NCI-H1417 treated with DMSO at 0.1 percent for 48 hours (cell line): ENCODE results near the gene CFAP77.
"Not testable (repeated sequence)": the region's sequence is repeated elsewhere in the genome, so short reads cannot be mapped to it uniquely, and the experiment has no call there.

Source experiments
- DNase-seq: peaks from one replicate; lab custom pipeline; 2025; lab: John Stamatoyannopoulos, UW

CFAP77 gene

DNA sequence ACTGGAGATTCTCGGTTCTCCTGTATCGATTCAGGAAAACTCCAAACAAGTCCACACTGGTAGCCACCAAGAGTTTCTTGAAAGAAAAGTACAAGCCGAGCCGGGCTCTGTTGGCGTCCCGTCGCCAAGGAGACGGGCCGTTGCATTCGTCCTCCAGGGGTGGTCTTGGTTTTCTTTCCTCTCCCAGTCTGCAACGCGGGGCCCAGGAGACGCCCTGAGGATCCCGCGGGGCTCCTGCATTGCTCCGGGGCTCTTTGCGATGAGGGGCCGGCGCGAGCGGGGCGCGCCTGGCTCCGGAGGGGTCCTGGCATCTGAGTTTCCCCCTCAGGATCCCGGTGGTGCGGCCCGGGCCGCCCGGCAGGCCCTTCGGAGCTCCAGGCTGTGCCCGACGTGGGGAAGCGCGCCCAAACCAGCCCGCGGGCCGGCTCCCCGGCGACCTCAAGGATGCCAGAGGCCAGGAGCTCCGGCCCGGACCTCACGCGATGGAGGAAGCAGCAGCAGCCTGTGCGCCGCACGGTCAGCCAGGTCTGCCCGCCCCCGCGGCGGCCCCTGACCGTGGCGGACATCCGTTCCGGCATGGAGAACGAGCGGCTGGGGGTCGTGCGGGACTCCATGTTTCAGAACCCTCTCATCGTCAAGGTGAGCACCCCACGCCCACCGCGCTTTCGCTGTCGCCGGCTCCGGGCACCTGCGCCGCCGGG, at the start of gene CFAP77:
CFAP77 (plus strand) TSS at position 384 of the 701 bp plus-strand sequence; CDS start at position 445, 61 bp downstream.
- DNase-seq = no peak

DNA sequence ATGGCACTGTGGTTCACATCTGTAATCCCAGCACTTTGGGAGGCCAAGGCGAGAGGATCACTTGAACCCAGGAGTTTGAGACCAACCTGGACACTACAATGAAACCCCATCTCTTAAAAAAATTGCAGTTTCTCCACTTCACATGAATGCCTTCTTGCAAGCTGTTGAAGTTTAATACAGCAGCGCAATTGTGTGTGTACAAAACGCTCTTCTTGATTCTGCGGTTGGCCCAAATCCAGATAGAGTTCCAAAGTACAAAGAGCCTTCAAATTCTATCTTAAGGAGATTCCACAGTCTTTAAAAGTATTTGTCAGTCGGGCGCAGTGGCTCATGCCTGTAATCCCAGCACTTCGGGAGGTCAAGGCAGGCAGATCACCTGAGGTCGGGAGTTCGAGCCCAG, 45.9 kb upstream of the CFAP77 start:
- DNase-seq = no peak

DNA sequence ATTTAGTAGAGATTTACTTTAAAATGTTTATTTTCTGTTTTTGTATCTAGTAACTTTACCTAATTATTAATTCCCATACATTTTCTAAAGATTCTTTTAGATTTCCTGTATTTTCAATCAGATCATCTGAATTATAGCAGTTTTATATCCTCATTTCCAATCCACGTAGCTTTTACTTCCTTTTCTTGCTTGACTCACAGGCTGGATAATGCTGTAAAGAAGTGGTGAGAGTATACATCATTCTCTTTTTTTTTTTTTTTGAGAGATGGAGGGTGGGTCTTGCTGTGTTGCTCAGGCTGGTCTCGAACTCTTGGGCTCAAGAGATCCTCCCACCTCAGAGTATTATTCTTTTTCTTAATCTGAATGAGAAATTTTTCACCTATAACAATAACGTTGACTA, 44.0 kb upstream of the CFAP77 start:
- no peak for DNase-seq

DNA sequence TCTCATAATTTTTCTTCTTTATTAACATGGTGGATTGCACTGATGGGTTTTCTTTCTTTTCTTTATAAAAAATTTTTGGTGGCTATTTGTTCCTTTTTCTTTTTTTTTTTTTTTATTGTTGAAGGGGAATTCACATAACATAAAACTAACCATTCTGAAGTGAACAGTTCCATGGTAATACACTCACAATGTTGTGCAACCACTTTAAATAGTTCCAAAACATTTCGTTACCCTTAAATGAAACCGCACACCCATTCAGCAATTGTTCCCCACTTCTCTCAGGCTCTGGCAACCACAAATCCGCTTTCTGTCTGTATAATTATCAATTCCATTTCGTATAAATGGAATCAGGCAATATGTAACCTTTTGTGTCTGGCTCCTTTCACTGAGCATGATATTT, 43.5 kb upstream of the CFAP77 start:
- DNase-seq = no peak

DNA sequence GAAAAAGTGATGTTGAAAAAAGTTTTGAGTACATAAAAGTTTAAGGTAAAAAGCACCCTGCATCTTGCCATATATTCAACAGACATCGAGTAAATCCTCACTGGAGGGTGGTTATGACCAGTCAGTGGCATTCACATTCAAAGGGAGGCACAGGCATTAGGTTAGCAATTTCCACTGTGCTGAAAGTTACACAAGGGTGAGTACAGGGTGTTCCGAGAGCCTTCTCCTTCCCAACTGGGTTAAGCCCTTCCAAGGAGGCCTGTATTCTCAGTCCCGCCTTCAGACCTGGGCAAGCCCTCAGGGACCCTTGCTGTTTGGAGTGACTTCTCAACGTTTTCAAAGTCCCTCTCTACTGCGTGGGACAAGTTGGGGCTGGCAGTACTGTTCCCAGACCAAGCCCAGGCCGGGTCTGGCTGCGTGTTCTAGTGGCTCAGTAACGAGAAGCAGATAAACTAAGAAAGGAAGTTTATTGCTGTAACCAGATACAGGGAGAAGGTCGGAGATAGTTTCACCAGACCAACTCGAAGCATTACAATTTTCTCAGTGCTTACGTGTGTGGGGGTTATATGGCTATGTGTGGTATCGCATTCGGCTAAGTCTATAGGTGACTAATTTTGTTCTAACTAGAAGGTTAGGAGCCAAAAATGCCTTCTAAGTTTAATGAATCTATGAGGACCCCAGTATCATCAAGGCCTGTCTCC, 42.2 kb upstream of the CFAP77 start:
- no peak for DNase-seq

DNA sequence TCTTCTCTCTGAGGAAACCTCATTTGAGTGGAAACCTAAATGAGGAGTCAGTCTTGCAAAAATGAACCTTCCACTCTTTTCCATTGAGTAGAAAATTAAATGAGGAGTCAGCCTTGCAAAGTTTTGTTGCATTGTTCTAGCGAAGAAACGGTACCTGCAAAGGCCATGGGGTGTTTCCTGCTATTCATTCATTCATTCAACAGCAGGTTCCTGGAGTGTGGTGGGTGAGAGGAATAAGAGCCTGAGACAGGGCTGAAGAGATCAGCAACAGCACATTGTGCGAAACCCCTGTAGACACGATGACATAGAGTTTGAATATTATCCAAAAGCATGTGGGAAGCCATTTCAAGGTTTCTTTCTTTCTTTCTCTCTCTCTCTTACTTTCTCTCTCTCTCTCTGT, 40.6 kb upstream of the CFAP77 start:
- no peak for DNase-seq

DNA sequence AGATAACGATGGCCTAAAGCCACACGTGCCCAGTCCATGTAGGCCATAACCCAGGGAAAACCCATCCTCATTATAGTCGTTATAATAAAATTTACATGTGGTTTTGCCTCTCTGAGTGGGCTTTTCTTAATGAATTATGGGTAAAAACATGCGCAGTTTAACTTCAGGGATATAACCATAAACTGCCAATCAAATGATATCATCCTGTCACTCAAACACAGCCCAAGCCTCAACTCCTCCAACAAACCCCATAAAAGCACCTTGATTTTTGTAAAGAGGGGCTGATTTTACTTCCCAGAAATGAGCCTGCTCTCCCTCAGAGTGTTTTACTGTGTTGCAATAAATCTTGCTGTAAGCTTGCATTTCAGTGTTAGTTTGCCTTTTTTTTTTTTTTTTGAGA, 39.4 kb upstream of the CFAP77 start:
- DNase-seq = no peak

DNA sequence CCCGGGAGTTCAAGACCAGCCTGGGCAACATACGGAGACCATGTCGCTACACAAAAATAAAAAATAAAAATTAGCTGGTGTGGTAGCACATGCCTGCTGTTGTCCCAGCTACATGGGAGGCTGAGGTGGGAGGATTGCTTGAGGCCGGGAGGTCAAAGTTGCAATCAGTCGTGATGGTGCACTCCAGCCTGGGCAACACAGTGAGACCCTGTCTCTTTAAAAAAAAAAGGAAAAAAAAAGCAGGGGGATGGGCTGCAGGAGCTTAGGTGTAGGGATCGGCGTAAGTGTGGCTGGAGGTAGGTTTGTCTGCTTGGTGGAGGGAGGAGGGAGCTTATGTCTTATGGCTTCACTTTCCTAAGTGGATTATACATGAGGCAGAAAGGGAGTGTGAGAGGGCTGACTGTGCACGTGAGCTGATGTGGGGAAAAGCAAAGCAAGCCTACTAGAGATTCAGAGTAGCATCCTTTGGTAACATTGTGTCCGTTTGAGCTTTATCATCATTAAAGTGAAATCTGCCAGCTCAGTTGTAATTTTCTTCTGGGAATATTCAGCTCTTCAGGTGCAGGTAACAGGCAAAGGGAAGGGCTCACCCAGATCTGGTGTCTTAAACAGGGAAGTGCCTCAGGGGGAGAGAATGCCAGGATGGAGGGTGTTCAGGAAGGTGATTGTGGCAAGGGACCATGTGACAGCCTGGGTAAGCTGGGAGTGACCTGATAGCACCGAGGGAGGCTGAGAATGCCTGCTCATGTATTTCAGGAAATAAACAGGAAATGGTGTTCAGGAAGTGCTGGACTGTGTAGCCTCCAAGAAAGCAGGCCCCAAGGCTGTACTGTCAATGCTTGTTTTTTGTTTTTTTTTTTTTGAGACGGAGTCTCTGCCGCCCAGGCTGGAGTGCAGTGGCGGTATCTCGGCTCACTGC, 37.6 kb upstream of the CFAP77 start:
- no peak for DNase-seq

DNA sequence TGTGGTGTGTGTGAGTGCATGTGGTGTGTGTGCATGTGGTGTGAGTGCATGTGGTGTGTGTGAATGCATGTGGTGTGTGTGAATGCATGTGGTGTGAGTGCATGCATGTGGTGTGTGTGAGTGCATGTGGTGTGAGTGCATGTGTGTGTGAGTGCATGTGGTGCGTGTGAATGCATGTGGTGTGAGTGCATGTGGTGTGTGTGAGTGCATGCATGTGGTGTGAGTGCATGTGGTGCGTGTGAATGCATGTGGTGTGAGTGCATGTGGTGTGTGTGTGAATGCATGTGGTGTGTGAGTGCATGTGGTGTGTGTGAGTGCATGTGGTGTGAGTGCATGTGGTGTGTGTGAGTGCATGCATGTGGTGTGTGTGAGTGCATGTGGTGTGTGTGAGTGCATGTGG, 32.2 kb upstream of the CFAP77 start:
- not testable (repeated sequence) for DNase-seq

DNA sequence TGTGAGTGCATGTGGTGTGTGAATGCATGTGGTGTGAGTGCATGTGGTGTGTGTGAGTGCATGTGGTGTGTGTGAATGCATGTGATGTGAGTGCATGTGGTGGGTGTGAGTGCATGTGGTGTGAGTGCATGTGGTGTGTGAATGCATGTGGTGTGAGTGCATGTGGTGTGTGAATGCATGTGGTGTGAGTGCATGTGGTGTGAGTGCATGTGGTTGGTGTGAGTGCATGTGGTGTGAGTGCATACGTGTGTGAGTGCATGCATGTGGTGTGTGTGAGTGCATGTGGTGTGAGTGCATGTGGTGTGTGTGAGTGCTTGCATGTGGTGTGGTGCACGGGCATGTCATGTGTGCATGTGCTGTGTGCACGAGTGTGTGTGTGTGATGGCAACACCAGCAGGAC, 31.6 kb upstream of the CFAP77 start:
- not testable (repeated sequence) for DNase-seq

DNA sequence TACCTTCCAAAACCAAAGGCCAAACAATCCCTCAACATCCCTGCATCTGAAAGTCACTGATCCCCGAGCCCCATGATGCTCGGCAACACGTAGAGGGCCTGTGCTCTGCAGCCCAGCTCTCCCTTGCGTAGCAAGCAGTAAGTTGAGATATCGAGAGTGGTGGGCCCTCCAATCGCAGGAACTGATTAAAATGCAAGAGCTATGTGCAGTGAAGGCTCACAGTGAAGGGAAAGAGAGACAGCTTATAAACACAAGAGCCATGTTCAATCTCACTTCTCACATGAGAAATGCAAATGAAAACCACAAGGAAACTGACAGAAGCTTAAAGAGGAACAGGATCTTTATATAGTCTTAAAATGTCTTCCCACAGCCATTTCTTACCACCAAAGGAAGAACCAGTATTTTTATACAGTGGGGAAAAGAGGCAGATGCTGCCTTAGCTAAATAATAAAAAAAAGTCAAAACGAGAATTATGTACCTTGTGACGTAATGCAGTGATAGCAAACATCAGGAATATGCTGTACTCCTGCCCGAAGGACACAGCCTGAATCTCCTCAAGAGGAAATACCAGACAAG, 28.0 kb upstream of the CFAP77 start:
- no peak for DNase-seq

DNA sequence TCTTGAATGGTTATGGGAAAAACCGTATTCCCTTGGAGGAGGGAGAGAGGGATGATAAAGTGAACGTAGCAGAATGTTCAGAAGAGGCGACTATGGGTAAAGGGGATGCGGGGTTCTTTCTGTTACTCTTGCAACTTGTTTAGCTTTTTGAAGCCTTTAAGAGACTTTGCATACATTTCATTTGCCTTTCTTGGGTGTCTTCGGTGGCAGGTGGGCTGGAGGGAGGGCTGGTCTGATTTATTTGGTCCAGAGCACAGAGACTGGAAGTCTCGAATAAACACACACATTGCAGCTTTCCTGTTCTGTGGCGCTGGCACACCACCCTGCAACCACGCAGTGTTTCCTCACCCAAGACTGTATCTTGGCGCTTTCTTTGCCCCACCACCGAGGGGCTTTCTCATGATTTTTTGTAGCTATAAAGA, 26.5 kb upstream of the CFAP77 start:
- DNase-seq = no peak

DNA sequence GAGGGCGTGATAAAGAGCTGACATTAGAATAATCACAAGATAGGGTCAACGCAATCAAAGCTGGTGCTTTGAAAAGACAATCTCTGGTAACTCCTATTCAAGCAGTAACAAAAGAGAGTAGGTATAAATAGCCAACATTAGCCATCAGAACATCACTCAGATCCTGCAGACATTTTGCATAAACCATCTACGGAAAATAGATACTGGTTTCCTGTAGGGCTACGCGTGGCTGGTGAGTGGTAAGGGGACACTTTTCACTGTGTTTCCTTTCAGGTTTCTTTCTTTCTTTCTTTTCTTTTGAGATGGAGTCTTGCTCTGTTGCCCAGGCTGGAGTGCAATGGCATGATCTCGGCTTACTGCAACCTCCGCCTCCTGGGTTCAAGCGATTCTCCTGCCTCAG, 25.6 kb upstream of the CFAP77 start:
- DNase-seq = no peak

DNA sequence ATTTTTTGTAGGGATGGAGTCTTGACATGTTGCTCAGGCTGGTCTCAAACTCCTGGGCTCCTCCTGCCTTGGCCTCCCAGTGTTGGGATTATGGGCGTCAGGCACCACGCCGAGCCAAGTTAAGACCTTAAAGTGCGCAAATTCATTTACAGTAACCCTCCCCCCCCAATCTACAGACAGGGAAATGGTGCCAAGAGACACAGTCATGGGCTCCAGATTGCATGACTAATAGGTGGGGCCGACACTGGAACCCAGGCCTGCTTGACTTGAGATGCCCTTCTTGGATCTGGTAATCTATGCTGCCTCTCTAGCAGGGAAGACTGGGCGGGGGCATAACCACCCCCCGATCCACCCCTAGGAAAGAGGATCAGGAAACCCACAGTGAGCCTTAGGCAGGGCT, 22.9 kb upstream of the CFAP77 start:
- DNase-seq = no peak

DNA sequence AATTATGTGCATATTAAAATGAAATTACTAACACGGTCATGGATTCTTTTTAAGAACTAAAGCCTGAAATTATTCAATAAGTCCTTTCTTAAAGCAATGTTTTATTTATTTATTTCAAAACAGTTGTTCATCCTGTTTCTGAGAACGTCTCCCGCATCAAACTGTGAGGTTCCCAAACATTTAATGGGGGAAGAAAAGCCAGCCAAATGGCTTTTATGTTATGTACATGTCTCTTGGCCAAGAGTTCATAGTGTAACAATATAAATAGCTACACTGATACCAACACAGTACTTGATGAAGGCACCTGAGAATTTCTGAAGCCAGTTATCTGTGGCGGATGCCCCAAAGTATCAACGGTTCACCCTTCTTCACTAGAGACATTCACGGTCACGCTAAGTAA, 19.0 kb upstream of the CFAP77 start:
- no peak for DNase-seq

DNA sequence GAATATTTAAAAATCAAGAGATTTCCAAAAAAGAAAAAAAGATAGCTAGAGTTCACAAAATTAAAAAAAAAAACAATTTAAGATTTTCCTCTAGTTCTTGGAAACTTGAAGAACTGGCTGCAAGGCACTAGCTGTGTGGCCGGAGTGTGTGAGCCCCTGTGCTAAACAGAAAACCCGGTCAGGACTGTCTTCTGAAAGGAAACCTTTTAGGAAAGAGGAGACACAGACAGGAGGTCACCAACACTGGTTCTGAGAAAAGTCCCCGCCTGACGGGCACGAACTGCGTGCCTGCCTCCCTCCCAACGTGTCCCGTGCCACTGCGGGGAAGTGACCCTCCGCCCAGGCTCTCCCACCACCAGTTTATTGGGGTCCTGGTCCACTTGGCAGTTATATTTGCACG, 18.6 kb upstream of the CFAP77 start:
- no peak for DNase-seq

DNA sequence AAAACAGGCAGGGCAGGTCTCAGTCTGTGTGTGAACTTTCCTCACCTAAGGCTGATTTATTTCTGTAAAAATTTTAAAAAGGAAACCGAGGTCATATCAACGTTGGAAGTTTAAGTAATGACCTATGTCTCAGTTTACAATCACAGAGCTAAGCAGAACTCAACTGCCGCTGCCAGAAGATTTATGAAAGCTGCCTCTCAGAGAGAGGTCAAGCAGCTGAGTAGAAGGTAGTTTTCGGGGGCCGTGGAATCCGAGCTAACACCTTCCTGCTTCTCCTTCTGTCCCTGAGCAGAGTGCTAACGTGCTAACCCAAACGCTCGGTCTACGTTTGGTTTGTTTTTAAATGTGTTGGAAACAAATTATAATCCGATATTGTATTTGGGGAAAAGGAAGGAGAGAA, 14.5 kb upstream of the CFAP77 start:
- no peak for DNase-seq

DNA sequence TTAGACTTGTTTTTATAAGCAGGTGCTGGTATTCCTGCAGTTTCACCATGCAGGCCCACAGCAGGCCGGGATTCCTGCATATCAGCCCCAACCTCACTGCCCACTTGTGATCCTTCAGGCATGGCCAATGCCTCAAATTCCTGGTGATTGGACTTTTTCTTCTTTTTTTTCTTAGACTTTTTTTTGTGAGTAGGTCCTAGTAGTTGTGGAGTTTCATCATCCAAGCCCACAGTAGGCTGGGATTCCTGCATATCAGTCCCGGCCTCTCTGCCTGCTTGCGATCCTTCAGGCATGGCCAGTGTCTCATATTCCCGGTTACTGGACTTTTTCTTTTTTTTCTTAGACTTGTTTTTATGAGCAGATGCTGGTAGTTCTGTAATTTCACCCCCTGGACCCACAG, 8.2 kb upstream of the CFAP77 start:
- DNase-seq = no peak

DNA sequence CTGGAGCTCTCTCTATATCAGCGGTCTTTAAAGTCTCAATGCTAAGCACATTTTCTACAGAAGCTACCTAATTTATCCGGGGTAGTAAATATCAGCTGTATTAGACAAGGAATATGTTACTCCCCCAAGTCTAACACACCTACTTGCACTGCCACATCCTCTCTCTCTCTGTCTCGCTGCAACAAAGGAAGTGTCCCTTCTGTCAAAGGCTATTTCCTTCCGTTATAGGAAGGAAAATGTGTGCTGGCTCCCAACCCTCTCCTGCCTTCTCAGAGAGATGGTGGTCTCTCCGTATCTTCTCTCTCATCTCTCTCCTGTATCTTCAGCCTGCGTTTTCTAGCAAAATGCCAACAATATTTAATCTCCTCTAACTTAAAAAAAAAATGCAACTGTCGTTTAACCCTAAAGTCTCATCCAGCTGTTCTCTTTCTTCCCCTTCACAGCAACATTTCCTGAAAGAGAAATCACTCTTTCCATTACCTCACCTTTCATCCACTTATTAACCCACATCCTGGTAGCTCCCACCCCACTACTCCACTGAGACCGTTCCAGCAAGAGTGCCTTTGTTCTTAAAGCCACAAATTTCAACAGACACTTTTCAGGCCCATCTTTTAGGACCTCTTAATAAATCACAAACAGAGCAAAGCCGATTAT, 5.7 kb upstream of the CFAP77 start:
- DNase-seq = no peak

DNA sequence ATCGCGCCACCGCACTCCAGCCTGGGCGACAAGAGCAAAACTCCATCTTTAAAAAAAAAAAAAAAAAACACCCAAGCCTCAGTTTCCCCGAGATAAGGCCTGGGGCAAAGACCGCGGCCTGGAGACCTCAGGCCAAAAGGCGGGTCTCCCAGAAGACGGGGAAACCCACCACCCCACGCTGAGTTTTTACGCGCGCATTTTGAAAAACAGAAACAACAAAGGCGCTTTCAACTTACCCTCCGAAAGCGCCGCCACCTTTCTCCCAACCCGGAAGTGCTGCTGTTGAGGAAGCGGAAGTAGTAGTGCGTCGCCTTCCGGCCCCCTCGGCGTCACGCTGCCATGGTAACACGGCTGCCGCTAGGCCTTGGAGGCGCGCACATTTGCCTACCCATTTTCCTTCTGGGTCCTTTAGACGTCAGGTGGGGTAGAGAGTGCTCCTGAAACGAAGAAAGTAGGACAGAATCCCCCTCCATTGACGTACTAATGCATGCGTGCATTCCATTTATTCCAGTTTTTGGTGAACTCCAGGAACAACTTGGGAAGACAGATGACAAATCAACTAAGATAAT, 3.4 kb upstream of the CFAP77 start, which contains the start of gene TTF1:
TTF1 (minus strand) TSS at position 287 of the 569 bp plus-strand sequence. CDS start 4,019 bp downstream, outside the sequence.
- peak; percentile 58 for DNase-seq

DNA sequence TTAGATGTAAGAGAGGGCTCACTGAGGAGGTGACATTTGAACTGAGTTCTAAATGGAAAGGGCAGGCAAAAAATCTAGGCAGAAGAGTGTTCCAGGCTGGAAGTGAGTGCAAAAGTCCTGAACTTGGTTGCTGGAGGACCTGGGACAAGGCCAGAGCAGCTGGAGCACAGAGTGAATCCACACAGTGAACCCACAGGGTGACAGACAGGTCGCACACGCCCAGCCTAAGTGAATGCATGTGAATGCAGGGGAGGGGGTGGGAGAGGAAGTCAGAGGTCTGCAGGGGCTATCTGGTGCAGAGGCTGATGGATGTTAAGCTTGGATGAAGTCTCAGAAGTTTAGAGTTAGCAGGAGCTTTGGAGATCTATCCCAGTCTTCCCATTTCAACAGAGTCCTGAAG, 2.8 kb upstream of the CFAP77 start:
- no peak for DNase-seq
